ENCODE measurements around the gene LRMDA.
A peak's percentile ranks its signal among the peaks of the same experiment; 100 is the strongest.

The LRMDA gene

DNA sequence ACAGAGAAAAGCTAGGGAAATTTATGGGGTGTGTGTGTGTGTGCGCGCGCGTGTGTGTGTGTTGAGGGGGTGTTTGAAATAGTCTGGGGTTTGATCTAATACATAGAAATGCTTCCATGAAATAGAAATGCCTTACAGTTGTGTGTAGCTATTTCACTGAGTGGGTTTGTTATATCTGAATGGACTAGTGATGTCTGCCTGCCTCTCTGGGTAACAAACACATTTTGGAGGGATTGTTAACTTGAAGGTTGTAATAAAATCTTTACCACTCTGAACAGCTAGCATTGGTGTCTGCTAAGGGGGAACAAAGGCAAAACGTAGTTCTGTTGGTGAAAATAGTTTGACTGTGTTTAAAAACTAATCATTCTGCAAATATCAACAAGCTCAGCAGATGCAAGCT, 509.3 kb downstream of the LRMDA start:
- no peak for DNase-seq

DNA sequence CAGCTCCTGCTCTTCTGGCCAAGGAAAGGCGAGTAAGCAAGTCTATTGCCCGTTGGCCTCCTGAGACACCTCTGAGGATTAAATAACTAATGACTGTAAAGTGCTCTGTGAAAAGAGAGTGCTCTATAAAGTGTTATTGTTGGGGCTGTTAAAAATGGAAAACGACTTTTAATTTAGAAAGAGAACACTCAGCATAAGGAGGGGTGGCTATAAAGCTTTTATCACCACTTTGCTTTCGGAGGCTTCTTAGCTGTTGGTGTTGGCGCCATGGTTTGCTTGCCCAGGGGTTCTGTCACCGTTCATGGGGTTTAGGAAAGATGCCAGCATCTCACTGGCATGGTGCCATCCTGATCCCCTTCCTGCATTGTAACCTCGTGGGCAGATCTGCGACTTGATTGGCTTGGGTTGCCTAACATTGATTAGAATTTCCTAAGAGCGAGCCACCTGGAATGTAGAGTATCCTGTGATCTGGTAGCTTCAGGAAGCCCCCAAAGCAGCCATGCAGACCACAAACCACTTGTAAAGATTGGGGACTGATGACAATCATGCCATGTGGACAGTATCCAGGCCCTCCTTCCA, 509.9 kb downstream of the LRMDA start:
- no peak for DNase-seq

DNA sequence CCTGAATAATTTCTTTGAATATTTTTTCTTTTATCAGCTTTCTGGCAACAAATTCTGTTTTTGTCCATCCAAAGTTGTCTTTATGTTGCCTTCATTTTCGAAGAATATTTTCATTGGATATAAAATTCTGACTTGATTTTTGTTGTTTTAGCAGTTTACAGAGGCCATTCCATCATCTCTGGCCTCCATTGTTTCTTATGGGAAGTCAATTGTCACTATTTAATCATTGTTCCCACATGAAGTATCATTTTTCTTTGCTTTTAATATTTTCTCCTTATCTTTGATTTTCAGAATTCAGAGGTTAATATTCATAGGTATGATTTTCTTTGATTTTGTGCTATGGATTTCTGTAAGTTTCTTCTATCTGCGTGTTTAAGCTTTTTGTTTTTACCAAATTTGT, 512.6 kb downstream of the LRMDA start:
- no peak for DNase-seq

DNA sequence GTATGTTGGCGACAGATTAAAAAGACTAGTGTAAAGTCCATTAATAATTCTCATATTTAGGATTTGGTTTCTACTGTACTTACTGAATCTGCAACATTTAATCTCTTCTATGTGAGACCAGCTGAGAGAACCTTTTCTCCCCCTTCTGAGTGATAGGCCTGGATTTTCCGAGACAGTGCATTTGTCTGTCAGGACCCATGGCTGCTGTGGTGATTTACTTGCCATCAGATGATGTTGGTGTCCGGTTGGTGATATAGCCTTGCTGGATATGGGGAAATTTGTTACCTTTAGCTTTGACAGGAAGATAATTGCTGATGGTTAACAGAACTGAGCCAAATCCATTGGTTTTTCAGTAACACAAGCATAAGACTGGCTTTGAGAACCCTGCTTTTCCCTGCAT, 517.2 kb downstream of the LRMDA start:
- DNase-seq, result no peak

DNA sequence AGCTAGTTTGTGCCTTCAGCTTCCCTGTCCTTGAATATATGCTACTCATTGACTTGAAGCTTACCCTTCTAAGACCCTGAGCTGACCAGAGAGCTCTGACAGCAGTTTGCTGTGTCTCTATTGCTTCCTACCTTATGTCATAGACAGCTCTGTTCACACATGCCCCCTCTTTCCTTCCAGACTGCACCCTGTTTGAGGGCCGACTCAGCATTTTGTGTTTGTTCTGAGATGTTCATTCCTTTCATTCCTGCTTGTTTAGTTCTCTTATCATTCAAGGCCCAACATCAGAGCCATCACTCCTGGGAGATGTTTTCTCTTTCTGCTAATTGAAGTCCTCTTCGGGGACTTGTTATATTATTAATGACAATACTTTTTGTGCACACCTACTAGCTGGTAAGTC, 518.9 kb downstream of the LRMDA start:
- DNase-seq, result no peak

DNA sequence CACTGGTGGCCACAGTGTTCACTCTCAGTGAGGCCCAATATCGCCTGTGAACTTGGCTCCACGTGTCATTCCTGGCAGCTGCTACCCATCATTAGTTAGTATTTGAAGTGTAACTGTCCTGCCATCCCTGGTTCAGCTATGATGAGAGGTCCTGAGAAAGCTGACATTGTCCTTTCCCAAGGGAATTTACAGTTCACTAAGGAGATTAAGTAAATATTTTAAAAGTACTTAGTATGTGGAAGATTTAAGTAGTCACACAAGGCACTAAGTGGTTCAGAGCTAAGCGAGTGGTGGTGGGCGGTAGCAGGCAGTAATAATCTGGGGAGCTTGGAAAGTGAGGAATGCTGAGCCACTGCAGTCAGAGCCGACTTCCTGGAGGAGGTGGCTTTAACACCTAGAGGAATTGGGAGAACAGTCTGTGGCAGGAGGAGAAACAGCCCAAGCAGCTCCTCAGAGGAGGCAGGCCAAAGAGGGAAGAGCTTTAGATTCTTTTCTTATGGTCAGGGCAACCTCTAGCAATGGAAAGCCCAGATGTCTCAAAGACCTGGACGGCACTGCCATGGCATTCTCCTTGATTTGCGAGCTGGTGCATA, 519.7 kb downstream of the LRMDA start:
- DNase-seq, result no peak

DNA sequence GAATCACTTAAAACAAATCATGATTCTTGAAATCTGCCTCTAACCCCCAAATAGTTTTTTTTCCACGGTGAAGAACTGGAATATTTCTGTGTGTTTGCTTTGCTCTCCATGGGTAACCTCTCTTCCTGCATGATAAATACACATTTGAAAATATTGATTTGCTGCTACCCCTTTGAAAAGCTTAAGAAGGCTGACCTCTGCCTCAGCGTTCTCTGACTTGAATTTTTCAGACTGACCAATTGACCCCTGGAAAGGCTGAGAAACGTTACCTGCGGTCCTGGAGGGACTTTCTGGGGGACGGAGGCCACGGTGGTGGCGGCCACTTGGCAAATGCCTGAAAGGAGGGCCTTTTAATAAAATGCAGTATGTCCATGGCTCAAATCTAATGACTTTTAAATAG, 520.2 kb downstream of the LRMDA start:
- DNase-seq, result no peak

DNA sequence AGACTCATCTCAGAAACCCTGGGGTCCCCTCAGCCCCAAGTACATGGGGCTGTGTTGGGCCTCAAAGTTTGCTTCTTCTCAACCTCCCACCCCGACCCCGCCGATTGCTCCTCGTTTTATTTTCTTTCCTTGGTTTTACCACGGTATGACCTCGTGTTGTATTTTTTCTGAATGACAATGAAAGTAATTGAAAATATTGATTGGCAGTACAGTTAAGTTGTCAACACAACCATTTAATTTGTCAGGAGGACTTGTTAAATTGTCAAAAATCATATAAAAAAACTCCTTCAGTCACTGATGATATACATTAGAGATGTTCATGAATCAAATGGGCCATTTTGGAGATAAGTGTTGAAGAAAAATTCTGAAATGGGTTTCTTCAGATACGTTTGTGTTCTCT, 520.7 kb downstream of the LRMDA start:
- DNase-seq, result no peak

DNA sequence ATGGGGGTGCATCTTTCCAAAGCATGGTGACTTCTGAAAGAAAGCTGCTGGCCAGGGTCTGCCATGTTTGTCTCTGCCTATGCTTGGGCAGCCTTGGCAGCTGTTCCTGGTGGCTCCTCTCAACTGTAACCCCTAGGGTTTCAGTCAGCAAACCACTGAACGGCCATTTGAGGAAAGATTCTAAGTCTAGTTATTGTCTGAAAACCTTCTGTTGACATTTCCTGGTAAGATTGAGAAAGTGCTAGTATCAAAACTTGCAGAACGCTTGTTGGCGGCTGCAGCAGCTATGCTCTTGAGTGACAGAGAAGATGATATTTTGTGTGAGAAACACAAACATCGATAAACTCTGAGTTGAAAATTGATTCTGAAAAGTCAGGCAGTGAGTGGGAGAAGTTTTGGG, 523.1 kb downstream of the LRMDA start:
- no peak for DNase-seq

DNA sequence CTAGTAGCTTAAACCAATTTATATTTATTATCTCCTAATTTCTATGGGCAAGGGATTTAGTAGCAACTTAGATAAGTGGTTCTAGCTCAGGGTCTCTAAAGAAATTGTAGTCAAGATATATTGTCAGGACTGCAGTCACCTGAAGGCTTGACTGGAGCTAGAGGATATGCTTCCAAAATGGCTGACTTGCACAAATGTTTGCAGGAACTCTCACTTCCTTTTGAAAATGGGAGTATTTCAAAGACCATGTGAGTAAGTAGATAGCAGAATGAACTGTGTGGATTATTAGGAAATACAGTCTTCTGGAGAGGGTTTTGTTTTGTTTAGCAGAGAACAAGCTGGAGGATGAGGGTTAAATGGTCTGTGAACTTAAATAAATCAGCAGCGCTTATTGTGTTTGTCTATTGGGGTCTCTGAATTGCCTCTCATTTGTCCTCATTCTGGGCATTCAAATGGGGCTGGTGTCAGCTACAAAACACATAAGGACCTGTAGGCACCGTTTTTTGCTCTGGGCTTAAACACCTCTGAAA, 524.6 kb downstream of the LRMDA start:
- no peak for DNase-seq

DNA sequence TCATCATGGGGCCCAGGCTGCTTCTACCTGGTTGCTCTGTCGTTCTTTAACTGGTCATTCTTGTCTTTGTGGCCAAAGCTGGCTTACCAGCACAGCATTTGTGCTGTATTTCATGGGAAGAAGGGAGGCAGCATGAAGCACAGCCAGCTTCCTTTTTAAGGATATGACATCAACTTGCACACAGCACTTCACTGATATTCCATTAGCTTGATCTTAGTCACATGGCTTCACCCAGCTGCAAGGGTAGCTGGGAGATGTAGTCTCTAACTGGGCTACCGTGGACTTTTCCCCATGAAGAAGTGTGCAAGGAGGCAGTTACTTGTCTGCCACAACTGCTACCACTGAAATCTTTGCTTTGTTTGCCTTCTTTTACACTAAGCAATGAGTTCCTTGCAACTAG, 525.2 kb downstream of the LRMDA start:
- DNase-seq, result no peak

DNA sequence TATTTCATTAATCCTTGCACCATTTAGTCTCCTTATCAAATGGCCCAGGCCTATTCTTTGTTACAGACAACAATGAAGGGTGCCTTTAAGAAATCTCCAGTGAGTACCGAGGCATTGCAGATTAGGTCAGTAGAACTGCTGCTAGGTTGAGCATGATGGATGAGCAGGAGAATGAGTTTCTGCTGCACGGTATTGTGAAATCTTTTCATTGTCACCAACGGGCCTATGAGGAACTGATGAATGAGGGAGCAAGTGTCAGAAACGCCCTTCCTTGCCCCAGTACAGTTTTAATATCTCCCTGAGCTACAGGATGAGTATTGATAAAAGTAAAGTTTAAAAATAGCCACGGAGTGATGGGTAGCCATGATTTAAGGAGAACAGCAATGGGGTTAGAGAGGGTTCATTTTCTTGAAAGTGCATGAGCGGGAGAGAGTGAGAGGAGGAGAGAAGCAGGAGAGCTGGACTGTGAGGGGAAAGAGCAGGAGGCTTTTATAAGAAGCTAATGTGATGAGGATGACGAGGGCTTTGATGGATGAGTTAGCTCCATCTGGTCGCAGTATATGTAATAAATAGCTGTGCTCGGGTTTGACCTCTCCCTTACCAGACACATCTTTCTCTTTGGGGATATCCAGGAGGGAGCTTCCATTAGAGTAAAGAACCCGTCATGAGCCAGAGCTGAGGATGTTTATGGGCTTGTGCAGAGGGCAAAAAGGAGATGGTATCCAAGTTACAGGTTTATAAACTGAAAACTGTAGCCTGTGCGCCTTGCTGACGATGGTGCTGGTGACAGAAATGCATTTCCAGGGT, 526.1 kb downstream of the LRMDA start:
- no peak for DNase-seq

DNA sequence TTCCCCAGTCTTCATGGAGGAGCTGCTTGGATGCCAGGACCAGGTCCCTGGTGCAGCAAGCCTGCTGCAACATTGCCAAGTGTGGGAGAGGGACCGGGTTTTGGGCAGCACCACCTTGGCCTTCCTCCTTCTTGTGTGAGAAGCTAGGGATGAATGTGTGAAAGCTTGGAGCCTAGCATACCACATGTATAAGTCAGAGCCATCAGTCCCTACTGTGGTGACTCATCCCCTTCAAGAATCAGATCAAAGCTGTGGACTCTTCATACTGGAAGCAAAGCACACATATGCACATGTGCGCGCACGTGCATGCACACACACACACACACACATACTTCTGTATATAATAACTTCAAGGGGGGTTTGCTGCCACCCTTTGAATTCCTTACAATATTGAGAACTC, 527.8 kb downstream of the LRMDA start:
- no peak for DNase-seq

DNA sequence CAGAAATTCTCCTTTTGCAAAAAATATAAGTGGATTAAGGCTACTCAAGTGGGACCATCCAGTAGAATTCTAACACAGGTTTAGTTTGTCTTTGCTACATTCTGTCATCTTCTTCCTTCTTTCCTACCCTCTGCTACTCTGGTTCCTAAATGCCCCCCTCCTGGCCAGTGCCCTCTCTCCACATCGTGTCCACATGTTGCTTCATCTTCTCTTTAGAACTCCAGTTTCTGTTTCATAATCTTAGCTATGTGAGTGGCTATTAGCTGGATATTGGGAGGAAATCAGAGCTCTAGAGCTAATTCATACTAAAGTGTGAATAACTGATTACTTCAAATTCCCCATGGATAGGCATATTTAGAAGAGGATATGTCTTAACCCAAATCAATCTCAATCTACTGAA, 528.5 kb downstream of the LRMDA start:
- DNase-seq, result no peak

DNA sequence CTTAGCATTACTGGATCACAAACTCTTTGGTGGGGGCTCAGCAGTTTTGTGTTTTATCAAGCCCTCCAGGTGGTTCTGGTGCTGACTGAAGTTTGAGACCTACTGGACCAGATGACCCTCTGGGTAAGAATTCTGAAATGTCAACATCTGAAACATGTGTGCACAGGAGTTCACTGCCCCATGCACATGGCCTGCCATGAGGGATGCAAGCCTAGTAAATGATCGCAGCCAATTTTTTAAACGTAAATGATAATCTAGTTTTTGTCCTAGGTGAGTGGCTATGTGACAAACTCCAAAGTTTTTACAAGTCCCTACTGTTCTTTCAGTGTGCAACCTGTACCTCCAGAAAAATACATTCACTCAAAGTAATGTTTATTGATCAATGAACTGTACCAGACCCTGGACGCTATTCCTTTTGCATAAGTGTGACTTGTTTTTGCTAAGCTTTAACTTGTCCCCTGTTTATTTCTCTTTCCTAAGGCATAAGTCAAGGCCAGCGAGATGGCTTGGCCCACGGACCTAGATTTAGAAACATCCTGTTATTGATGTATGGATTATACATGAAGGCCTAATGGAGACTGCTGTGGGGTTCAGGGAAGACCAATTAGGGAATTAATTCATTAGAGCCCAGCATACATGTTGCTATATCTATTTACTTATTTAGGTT, 531.1 kb downstream of the LRMDA start:
- no peak for DNase-seq

DNA sequence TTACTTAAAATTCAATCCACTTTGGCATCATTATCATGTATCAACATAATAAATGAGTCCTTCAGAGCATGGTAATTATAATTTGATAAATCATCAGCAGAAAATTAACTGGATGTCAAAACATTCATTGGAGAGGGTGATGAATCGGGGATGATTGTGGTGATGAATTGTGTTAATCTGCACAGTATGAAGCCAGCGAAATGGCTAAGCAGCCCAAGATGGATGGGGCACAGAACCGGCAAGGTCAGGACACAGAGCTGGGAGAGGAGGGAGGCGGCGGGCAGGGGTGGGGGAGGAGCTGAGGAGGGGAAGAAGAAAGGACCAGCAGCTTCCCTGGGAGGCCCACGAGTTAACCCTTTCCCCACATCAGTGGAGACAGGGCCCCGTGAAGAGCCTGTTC, 536.1 kb downstream of the LRMDA start:
- DNase-seq, result no peak

DNA sequence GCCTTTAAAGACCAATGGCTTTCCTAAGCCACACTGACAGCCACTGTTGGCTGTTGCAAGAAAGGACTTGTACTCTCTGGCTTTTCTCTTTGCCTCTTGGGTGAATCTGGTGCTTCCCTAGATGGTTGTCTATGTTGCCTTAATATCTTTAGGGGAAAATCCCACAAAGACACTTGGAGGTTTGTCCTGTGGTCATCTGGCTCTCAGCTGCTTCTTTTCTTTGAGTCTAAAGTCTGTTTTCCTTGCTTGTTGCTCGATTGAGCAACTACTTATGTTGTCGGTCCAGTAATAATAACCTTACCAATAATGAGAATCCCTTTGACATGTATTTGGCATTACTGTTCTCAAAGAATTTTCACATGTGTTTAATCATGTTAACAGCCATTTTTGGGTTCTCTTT, 537.6 kb downstream of the LRMDA start:
- no peak for DNase-seq

DNA sequence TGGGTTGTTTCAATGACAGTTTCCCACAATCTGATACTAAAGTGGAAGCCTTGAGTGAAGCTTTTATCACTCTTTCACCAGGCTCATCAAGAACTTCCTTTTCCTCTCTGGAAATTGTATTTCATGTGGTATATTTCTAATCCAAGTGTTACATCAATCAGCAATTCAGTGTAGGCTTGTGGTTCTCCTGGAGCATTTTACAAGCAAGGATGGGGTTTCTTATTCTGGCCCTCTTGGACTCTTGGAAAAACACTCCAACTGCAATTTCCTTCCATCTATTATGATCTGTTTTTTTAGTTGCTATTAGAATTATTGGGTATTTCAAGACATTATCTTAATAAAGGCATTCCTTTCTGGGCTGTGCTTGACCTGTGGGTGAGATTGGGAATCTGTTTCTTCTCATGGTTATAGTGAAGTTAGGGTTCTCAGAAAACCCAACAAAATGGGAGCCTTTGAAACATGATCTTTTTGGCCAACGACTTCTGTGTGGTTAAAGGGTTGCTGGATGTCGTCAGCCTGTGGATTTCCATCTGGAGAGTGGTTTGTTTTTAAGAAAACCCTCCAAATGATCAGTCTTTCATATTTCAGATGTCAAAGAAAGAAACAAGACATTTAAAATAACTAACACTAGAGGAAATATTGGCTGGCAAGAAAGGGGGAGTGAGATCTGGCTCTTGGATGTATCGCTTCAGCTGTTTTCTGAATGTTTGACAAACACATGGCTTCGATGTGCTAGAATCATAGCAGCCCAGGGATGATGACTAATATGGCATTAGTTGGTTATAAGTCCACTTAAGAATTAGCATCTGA, 540.2 kb downstream of the LRMDA start:
- no peak for DNase-seq

DNA sequence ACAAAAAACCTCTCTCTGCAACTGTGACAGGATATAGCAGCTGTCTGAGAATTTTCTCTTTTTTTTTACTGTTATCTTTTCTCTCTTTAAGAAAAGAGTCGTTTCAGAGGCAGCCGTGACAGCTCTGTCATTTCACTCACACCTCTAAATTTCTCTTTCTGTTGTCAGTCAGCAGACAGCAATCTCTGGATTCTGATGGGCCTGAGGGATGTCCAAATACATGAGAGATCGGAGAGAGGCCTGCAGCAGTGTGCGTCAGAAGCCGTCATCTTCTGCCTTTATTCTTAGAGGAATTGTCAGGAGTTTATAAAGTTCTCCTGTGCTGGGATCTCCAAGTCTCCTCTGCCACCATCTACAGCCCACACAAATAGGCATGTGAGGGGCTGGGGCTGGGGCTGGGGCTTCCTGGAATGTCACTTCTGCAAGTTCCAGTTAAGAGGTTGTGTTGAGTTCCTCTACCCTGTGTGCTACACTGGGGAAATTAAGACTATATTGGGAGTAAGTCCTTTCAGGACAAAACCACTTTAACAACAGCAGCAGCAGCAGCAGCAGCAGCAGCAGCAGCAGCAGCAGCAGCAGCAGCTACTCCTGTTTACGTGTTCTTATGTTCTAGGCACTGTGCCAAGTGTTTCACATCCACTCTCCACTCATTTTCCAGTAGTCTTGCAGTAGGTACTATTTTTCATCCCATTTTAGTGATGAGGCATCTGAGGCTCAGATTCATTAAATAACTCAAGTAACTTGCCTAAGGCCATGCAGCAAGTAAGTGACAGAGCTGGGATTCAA, 541.3 kb downstream of the LRMDA start:
- peak; percentile 27 for DNase-seq

DNA sequence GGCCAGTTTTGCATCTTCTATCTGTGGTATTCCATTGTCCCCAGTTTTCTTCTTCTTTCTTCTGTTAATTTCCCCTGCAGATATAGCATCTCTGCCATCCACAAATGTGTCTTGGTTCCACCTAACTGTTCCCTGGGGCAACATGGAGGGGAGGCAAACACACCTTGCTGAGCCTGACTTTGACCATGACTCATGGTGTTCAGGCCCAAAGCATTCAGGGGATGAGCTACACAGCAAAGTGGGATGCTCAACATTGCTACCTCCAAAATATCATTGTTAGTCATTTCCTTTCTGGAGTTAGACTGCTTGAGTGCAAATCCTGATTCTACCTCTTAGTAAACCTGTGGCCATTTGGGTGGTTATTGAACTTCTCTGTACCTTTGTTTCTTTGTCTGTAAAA, 542.7 kb downstream of the LRMDA start:
- no peak for DNase-seq

DNA sequence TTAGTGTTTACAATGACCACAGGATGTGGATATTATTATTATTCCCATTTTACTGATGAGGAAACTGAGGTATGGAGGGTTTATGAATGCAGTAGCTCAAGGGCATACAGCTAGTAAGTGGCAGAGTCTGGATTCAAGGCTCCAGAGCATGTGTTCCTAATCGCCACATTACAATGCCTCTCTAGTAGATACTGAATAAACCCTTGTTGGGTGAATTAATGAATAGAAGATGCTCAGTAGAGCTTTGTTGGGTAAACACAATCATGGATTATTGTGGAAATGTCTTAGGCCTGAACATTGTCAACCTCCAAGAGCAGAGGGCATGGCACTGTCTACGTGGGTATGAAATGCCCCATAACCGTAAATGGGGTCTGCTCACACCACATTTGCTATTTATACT, 545.3 kb downstream of the LRMDA start:
- DNase-seq, result no peak

DNA sequence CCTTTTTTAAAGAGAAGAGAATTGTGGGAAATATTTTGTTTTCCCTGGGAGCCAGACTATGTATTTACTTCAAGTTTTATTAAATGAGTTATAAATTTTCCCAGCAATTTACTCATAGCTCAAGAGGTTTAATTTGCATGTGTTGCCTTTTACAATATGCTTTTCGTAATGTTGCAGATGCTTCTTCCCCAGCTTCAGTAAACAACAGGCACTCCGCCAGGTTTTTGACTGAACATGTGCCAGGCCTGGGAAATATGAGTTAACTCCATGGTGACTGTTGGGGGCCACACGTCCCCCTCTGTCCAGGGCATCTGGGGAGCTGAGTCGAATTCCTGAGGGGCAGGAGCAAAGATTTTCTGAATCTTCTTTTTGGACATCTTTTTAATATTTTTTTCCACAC, 545.7 kb downstream of the LRMDA start:
- peak; percentile 89 for DNase-seq
